ENCODE measurements around the gene TGM4. TPM values are rescaled to one million over a fixed set of nuclear protein-coding genes. Genes with fewer than 3 reads are reported as not detected.
A peak's percentile ranks its signal among the peaks of the same experiment; 100 is the strongest.
"Not testable (repeated sequence)": the region's sequence is repeated elsewhere in the genome, so short reads cannot be mapped to it uniquely, and the experiment has no call there.

Gene TGM4
- polyA plus RNA-seq, 1 donor: 0.04 TPM

GRCh38 chr3:44927371-44927770, 53.0 kb downstream of the TGM4 start:
- H3K36me3 ChIP-seq (ENCODE audit: control insufficient read depth, insufficient read depth, low read length): peaks cover 77% of the 10 kb centered on the region
- H3K27ac ChIP-seq (ENCODE audit: low read length): peak overlapping the region; percentile 16

GRCh38 chr3:44929782-44930181, 55.4 kb downstream of the TGM4 start:
- Histone ChIP-seq H3K4me1 (ENCODE audit: control insufficient read depth, insufficient read depth, low read length) (peaks cover 7% of the 10 kb centered on the region), H3K9me3 (ENCODE audit: control insufficient read depth, low read depth, low read length) (no peaks in the 10 kb centered on the region), H3K27me3 (ENCODE audit: control insufficient read depth, insufficient read depth, low read length) (no peaks in the 10 kb centered on the region), H3K27ac (ENCODE audit: low read length) (no peak overlapping the region), H3K36me3 (ENCODE audit: control insufficient read depth, insufficient read depth, low read length) (peaks cover 81% of the 10 kb centered on the region), H3K4me3 (ENCODE audit: low read length) (no peak overlapping the region)
- WGBS (ENCODE audit: insufficient coverage, low lambda C conversion rate): no CpG with 5 or more reads among the region's 5 CpGs
- DNase-seq: no peak

More at GRCh38 chr3:44927371-44927770, 53.0 kb downstream of the TGM4 start:
- H3K4me1 ChIP-seq (ENCODE audit: control insufficient read depth, insufficient read depth, low read length): peaks cover 7% of the 10 kb centered on the region
- H3K9me3 ChIP-seq (ENCODE audit: control insufficient read depth, low read depth, low read length): no peaks in the 10 kb centered on the region
- H3K4me3 ChIP-seq (ENCODE audit: low read length): no peak overlapping the region
- peak in 1 of 2 donors; percentile 51 for DNase-seq
- no CpG with 5 or more reads among the region's 7 CpGs for WGBS (ENCODE audit: insufficient coverage, low lambda C conversion rate)
- no peaks in the 10 kb centered on the region for H3K27me3 ChIP-seq (ENCODE audit: control insufficient read depth, insufficient read depth, low read length)

- Histone ChIP-seq H3K27me3 (ENCODE audit: control insufficient read depth, insufficient read depth, low read length) (no peaks in the 10 kb centered on the region), H3K4me3 (ENCODE audit: low read length) (no peak overlapping the region), H3K27ac (ENCODE audit: low read length) (no peak overlapping the region), H3K4me1 (ENCODE audit: control insufficient read depth, insufficient read depth, low read length) (peaks cover 7% of the 10 kb centered on the region), H3K36me3 (ENCODE audit: control insufficient read depth, insufficient read depth, low read length) (peaks cover 78% of the 10 kb centered on the region), H3K9me3 (ENCODE audit: control insufficient read depth, low read depth, low read length) (no peaks in the 10 kb centered on the region)
- no peak for DNase-seq
- WGBS (ENCODE audit: insufficient coverage, low lambda C conversion rate): no CpG with 5 or more reads among the region's 2 CpGs
These were observed 56.5 kb downstream of the TGM4 start for GRCh38 chr3:44930911-44931310.

- WGBS (ENCODE audit: insufficient coverage, low lambda C conversion rate): no CpG with 5 or more reads among the region's 2 CpGs
- DNase-seq: no peak
- Histone ChIP-seq H3K4me3 (ENCODE audit: low read length) (no peak overlapping the region), H3K27ac (ENCODE audit: low read length) (no peak overlapping the region), H3K4me1 (ENCODE audit: control insufficient read depth, insufficient read depth, low read length) (peaks cover 7% of the 10 kb centered on the region), H3K9me3 (ENCODE audit: control insufficient read depth, low read depth, low read length) (no peaks in the 10 kb centered on the region), H3K36me3 (ENCODE audit: control insufficient read depth, insufficient read depth, low read length) (peaks cover 76% of the 10 kb centered on the region), H3K27me3 (ENCODE audit: control insufficient read depth, insufficient read depth, low read length) (no peaks in the 10 kb centered on the region)
These were observed 57.4 kb downstream of the TGM4 start for GRCh38 chr3:44931791-44932190.

- Histone ChIP-seq H3K27me3 (ENCODE audit: control insufficient read depth, insufficient read depth, low read length) (no peaks in the 10 kb centered on the region), H3K27ac (ENCODE audit: low read length) (no peak overlapping the region), H3K36me3 (ENCODE audit: control insufficient read depth, insufficient read depth, low read length) (peaks cover 72% of the 10 kb centered on the region), H3K4me1 (ENCODE audit: control insufficient read depth, insufficient read depth, low read length) (peaks cover 2% of the 10 kb centered on the region), H3K4me3 (ENCODE audit: low read length) (no peak overlapping the region), H3K9me3 (ENCODE audit: control insufficient read depth, low read depth, low read length) (no peaks in the 10 kb centered on the region)
- 100% methylated on average over 1 of the region's 2 CpGs for WGBS (ENCODE audit: insufficient coverage, low lambda C conversion rate)
- no peak for DNase-seq
These were observed 57.9 kb downstream of the TGM4 start for GRCh38 chr3:44932271-44932670.

- H3K4me3 ChIP-seq (ENCODE audit: low read length): no peak overlapping the region
These were observed 58.9 kb downstream of the TGM4 start for GRCh38 chr3:44932986-44933944.

GRCh38 chr3:44939581-44940036, 65.2 kb downstream of the TGM4 start:
- no CpG with 5 or more reads among the region's 6 CpGs for WGBS (ENCODE audit: insufficient coverage, low lambda C conversion rate)
- DNase-seq: no peak
- H3K36me3 ChIP-seq (ENCODE audit: control insufficient read depth, insufficient read depth, low read length): peaks cover 70% of the 10 kb centered on the region
- no peaks in the 10 kb centered on the region for H3K9me3 ChIP-seq (ENCODE audit: control insufficient read depth, low read depth, low read length)
- no peak overlapping the region for H3K27ac ChIP-seq (ENCODE audit: low read length)
- no peaks in the 10 kb centered on the region for H3K27me3 ChIP-seq (ENCODE audit: control insufficient read depth, insufficient read depth, low read length)
- no peaks in the 10 kb centered on the region for H3K4me1 ChIP-seq (ENCODE audit: control insufficient read depth, insufficient read depth, low read length)
- no peak overlapping the region for H3K4me3 ChIP-seq (ENCODE audit: low read length)

More at GRCh38 chr3:44932986-44933944, 58.9 kb downstream of the TGM4 start:
- no peak for DNase-seq
- H3K9me3 ChIP-seq (ENCODE audit: control insufficient read depth, low read depth, low read length): no peaks in the 10 kb centered on the region
- no peaks in the 10 kb centered on the region for H3K27me3 ChIP-seq (ENCODE audit: control insufficient read depth, insufficient read depth, low read length)
- no CpG with 5 or more reads among the region's 14 CpGs for WGBS (ENCODE audit: insufficient coverage, low lambda C conversion rate)
- no peak overlapping the region for H3K27ac ChIP-seq (ENCODE audit: low read length)
- no peaks in the 10 kb centered on the region for H3K4me1 ChIP-seq (ENCODE audit: control insufficient read depth, insufficient read depth, low read length)
- peaks cover 72% of the 10 kb centered on the region for H3K36me3 ChIP-seq (ENCODE audit: control insufficient read depth, insufficient read depth, low read length)

- Histone ChIP-seq H3K27me3 (ENCODE audit: control insufficient read depth, insufficient read depth, low read length) (no peaks in the 10 kb centered on the region), H3K36me3 (ENCODE audit: control insufficient read depth, insufficient read depth, low read length) (peaks cover 75% of the 10 kb centered on the region), H3K9me3 (ENCODE audit: control insufficient read depth, low read depth, low read length) (no peaks in the 10 kb centered on the region), H3K4me1 (ENCODE audit: control insufficient read depth, insufficient read depth, low read length) (no peaks in the 10 kb centered on the region), H3K4me3 (ENCODE audit: low read length) (no peak overlapping the region), H3K27ac (ENCODE audit: low read length) (no peak overlapping the region)
- WGBS (ENCODE audit: insufficient coverage, low lambda C conversion rate): no CpG with 5 or more reads among the region's 9 CpGs
- no peak for DNase-seq
These were observed 68.0 kb downstream of the TGM4 start for GRCh38 chr3:44942202-44942921.

GRCh38 chr3:44948239-44948638, 73.8 kb downstream of the TGM4 start:
- WGBS (ENCODE audit: insufficient coverage, low lambda C conversion rate): no CpG with 5 or more reads among the region's 3 CpGs

GRCh38 chr3:44949770-44950169, 75.4 kb downstream of the TGM4 start:
- not testable (repeated sequence) for H3K9me3 ChIP-seq (ENCODE audit: control insufficient read depth, low read depth, low read length); H3K27me3 ChIP-seq (ENCODE audit: control insufficient read depth, insufficient read depth, low read length); H3K4me3 ChIP-seq (ENCODE audit: low read length); H3K27ac ChIP-seq (ENCODE audit: low read length); DNase-seq; H3K4me1 ChIP-seq (ENCODE audit: control insufficient read depth, insufficient read depth, low read length)
- H3K36me3 ChIP-seq (ENCODE audit: control insufficient read depth, insufficient read depth, low read length): peaks cover 42% of the 10 kb centered on the region
- no CpG with 5 or more reads among the region's 4 CpGs for WGBS (ENCODE audit: insufficient coverage, low lambda C conversion rate)

More at GRCh38 chr3:44948239-44948638, 73.8 kb downstream of the TGM4 start:
- peaks cover 38% of the 10 kb centered on the region for H3K36me3 ChIP-seq (ENCODE audit: control insufficient read depth, insufficient read depth, low read length)
- H3K27me3 ChIP-seq (ENCODE audit: control insufficient read depth, insufficient read depth, low read length): no peaks in the 10 kb centered on the region
- no peak for DNase-seq
- H3K9me3 ChIP-seq (ENCODE audit: control insufficient read depth, low read depth, low read length): no peaks in the 10 kb centered on the region
- H3K4me1 ChIP-seq (ENCODE audit: control insufficient read depth, insufficient read depth, low read length): no peaks in the 10 kb centered on the region
- H3K4me3 ChIP-seq (ENCODE audit: low read length): no peak overlapping the region
- H3K27ac ChIP-seq (ENCODE audit: low read length): no peak overlapping the region
